22Rv1 (cell line): ENCODE measurements around the gene SP1.

ENCODE experiments used
- CTCF ChIP-seq: fragments of 450-650 bp; IDR thresholded peaks from 2 replicates; pipeline ENCODE4 v1.5.1; 2017; ENCODE audit warnings: mild to moderate bottlenecking
- ZFX ChIP-seq: fragments of 450-650 bp; IDR thresholded peaks from 2 replicates; pipeline ENCODE4 v1.6.1; 2017; ENCODE audit warnings: antibody characterized with exemption, borderline replicate concordance

- no peak for TF ChIP-seq CTCF
- no peak for TF ChIP-seq ZFX
Measured at GRCh38 chr12:53450936-53451335, 71.0 kb downstream of the SP1 start.
